ENCODE measurements around the gene GABRR1. TPM values are rescaled to one million over a fixed set of nuclear protein-coding genes. Genes with fewer than 3 reads are reported as not detected.

GABRR1 gene
- total RNA-seq, 1 donor from 2014 or later = not detected

- TF ChIP-seq CTCF (IDR thresholded peaks at IDR 0.05; ENCODE audit: insufficient read depth, low read length, severe bottlenecking) = no peak
- peak overlapping the region; percentile 74 for H3K4me3 ChIP-seq (ENCODE audit: low read depth, low read length)
- no peak for FAIRE-seq
- DNase-seq (ENCODE audit: low read depth) = peak; percentile 37
- no peaks in the 10 kb centered on the region for H3K36me3 ChIP-seq (ENCODE audit: control insufficient read depth, insufficient read depth, low read length)
- no peaks in the 10 kb centered on the region for H3K27me3 ChIP-seq (ENCODE audit: control insufficient read depth, insufficient read depth, low read length)
These were observed 71.8 kb downstream of the GABRR1 start for GRCh38 chr6:89145091-89145955.

- FAIRE-seq (no peak), DNase-seq (ENCODE audit: low read depth) (no peak)
- no peak for TF ChIP-seq CTCF (IDR thresholded peaks at IDR 0.05; ENCODE audit: insufficient read depth, low read length, severe bottlenecking)
These were observed 72.7 kb downstream of the GABRR1 start for GRCh38 chr6:89144354-89144906.

GRCh38 chr6:89140347-89141156 lies 76.6 kb downstream of the GABRR1 start:
- Histone ChIP-seq H3K36me3 (ENCODE audit: control insufficient read depth, insufficient read depth, low read length) (no peaks in the 10 kb centered on the region), H3K27me3 (ENCODE audit: control insufficient read depth, insufficient read depth, low read length) (no peaks in the 10 kb centered on the region), H3K4me3 (ENCODE audit: low read depth, low read length) (no peak overlapping the region)
- FAIRE-seq (no peak), DNase-seq (ENCODE audit: low read depth) (peak; percentile 52)
- TF ChIP-seq CTCF (IDR thresholded peaks at IDR 0.05; ENCODE audit: insufficient read depth, low read length, severe bottlenecking) = no peak

More at GRCh38 chr6:89144354-89144906, 72.7 kb downstream of the GABRR1 start:
- Histone ChIP-seq H3K36me3 (ENCODE audit: control insufficient read depth, insufficient read depth, low read length) (no peaks in the 10 kb centered on the region), H3K4me3 (ENCODE audit: low read depth, low read length) (no peak overlapping the region), H3K27me3 (ENCODE audit: control insufficient read depth, insufficient read depth, low read length) (no peaks in the 10 kb centered on the region)

- peak; percentile 42 for DNase-seq (ENCODE audit: low read depth)
These were observed 77.4 kb downstream of the GABRR1 start for GRCh38 chr6:89139509-89140346.

More at GRCh38 chr6:89139509-89140346, 77.4 kb downstream of the GABRR1 start:
- Histone ChIP-seq H3K27me3 (ENCODE audit: control insufficient read depth, insufficient read depth, low read length) (no peaks in the 10 kb centered on the region), H3K36me3 (ENCODE audit: control insufficient read depth, insufficient read depth, low read length) (no peaks in the 10 kb centered on the region), H3K4me3 (ENCODE audit: low read depth, low read length) (no peak overlapping the region)
- FAIRE-seq = no peak
- no peak for TF ChIP-seq CTCF (IDR thresholded peaks at IDR 0.05; ENCODE audit: insufficient read depth, low read length, severe bottlenecking)

Data from bronchial epithelial cell (primary cell).